Retinal pigment epithelial cell (primary cell): ENCODE data around the gene CDK3.
A peak's percentile ranks its signal among the peaks of the same experiment; 100 is the strongest.
"Not testable (repeated sequence)": the region's sequence is repeated elsewhere in the genome, so short reads cannot be mapped to it uniquely, and the experiment has no call there.

Source experiments
- DNase-seq: peaks from one replicate; pipeline ENCODE4 v3.0.0-alpha.2; 2010; ENCODE audit warnings: low read depth
- H3K4me3 ChIP-seq: 2 replicates; pipeline ENCODE4 v1.5.1; 2011; ENCODE audit warnings: mild to moderate bottlenecking, low read length, control low read depth, moderate library complexity
- TF ChIP-seq, protein P1 (sequence below): conservative IDR thresholded peaks from 2 replicates; pipeline ENCODE4 v1.5.1; 2011; ENCODE audit warnings: low read depth, low read length, control low read depth, inconsistent platforms

Gene CDK3

DNA sequence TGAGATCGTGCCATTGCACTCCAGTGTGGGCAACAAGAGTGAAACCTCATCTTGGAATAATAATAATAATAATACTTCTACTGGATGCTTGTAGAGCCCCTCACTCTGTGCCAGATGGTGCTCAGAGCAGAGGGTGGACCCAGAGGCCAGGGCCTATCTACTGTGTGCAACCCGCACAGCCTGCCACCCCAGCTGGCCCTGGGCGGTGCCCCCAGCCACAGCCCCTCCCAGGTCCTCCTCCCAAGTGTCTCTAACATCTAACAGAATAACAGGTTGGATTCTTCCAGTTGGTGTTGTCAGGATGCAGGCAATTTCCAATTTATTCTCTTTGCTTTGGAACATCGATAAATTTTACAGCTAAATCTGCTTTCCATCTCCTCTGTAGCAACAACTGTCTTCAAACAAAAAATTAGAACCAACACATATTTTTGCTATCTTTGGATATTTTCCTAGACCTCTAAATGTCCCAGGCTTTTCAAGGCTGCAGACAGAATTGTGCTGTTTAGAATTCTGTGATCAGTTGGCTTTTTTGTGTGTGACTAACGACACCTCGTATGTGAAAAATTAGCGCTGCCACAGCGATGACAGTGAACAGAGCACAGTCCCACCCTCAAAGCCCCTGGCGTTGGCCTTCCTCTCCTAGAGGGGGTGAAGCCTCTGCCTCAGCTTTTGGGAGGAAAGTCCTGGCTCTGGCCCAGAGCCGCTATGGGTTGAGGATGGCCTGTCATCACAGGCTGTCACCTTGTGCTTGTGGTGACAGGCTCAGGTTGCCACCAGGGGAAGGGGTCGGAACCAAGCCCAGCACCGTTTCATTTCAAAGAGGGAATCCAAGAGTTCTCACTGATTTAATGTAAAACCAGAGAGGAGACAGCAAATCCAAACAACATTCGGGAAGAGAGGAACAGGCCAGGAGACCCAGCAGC is 34.0 kb downstream of the CDK3 start:
- TF ChIP-seq, protein P1, sequence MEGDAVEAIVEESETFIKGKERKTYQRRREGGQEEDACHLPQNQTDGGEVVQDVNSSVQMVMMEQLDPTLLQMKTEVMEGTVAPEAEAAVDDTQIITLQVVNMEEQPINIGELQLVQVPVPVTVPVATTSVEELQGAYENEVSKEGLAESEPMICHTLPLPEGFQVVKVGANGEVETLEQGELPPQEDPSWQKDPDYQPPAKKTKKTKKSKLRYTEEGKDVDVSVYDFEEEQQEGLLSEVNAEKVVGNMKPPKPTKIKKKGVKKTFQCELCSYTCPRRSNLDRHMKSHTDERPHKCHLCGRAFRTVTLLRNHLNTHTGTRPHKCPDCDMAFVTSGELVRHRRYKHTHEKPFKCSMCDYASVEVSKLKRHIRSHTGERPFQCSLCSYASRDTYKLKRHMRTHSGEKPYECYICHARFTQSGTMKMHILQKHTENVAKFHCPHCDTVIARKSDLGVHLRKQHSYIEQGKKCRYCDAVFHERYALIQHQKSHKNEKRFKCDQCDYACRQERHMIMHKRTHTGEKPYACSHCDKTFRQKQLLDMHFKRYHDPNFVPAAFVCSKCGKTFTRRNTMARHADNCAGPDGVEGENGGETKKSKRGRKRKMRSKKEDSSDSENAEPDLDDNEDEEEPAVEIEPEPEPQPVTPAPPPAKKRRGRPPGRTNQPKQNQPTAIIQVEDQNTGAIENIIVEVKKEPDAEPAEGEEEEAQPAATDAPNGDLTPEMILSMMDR = no peak
- H3K4me3 ChIP-seq = no peak overlapping the region
- DNase-seq = no peak

- no peak overlapping the region for H3K4me3 ChIP-seq
- no peak for DNase-seq
- TF ChIP-seq, protein P1 = no peak
Measured at GRCh38 chr17:76036497-76037261, 36.0 kb downstream of the CDK3 start.

GRCh38 chr17:76038050-76038449 is 37.4 kb downstream of the CDK3 start:
- TF ChIP-seq, protein P1 = no peak

GRCh38 chr17:76039121-76039520 is 38.5 kb downstream of the CDK3 start:
- TF ChIP-seq, protein P1 = no peak
- H3K4me3 ChIP-seq = no peak overlapping the region
- DNase-seq = no peak

More at GRCh38 chr17:76038050-76038449, 37.4 kb downstream of the CDK3 start:
- no peak overlapping the region for H3K4me3 ChIP-seq
- no peak for DNase-seq

DNA sequence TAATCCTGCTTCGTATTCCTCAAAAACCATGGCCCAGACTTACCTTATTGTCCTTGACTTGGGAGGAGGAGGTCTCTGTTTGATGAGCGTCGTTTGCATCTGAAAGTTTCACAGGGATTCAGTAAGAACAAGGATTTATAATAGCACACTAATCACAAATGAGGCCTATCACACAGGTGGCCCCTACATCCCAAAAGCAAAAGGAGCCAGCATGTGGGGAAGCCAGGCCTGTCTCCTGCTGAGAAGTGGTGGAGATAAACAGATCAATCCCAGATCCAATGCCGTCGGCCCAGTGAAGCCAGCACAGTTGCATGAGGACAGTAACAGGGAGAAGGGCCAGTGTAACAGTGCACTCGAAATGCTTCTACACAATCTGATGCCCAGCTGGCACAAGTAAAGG is 39.7 kb downstream of the CDK3 start:
- no peak overlapping the region for H3K4me3 ChIP-seq
- TF ChIP-seq, protein P1 = no peak
- no peak for DNase-seq

GRCh38 chr17:76042868-76043267 is 42.2 kb downstream of the CDK3 start:
- DNase-seq, H3K4me3 ChIP-seq: not testable (repeated sequence)

GRCh38 chr17:76044475-76045007 is 43.9 kb downstream of the CDK3 start:
- not testable (repeated sequence) for H3K4me3 ChIP-seq, DNase-seq

GRCh38 chr17:76046064-76046463 is 45.4 kb downstream of the CDK3 start:
- TF ChIP-seq, protein P1 = no peak
- H3K4me3 ChIP-seq = no peak overlapping the region
- peak; percentile 45 for DNase-seq
